Lung microvascular endothelial cell (primary cell): Measurements from ENCODE around the gene NOLC1. TPM values are rescaled to one million over a fixed set of nuclear protein-coding genes. Genes with fewer than 3 reads are reported as not detected.

ENCODE experiments used
- DNase-seq, 2 donors: peaks; one replicate each; pipeline versions ENCODE4 v3.0.0 to v3.0.0-alpha.2; 2010; ENCODE audit warnings: low read depth in 2 of 2
- total RNA-seq: library from RNA; depleted of rRNA; stranded (reverse); fragments of >200 nt; gene quantifications from 2 replicates; pipeline ENCODE4 v1.2.1, GENCODE V29; 2014

NOLC1 gene
- total RNA-seq, 1 donor from 2014 or later: 18.3 TPM

- no peak for DNase-seq
Measured at GRCh38 chr10:102121739-102122372, 30.3 kb upstream of the NOLC1 start.

- DNase-seq: no peak
Measured at GRCh38 chr10:102122450-102122849, 29.7 kb upstream of the NOLC1 start.

- no peak for DNase-seq
Measured at GRCh38 chr10:102123223-102123622, 29.0 kb upstream of the NOLC1 start.

GRCh38 chr10:102131286-102132170 lies 20.7 kb upstream of the NOLC1 start:
- peak in 1 of 2 donors; percentile 25 for DNase-seq

GRCh38 chr10:102132193-102132562 lies 20.0 kb upstream of the NOLC1 start:
- no peak for DNase-seq

- peak; percentile 100 for DNase-seq
Measured at GRCh38 chr10:102132563-102133372, 19.4 kb upstream of the NOLC1 start, which contains the start of gene PPRC1. TSS of gene PPRC1 (plus strand) at chr10:102133040. CDS start at chr10:102133069, 29 bp downstream.

- DNase-seq: peak; percentile 70 to 80
Measured at GRCh38 chr10:102133373-102134195, 18.6 kb upstream of the NOLC1 start.

- no peak for DNase-seq
Measured at GRCh38 chr10:102134416-102134815, 17.8 kb upstream of the NOLC1 start.

- DNase-seq: no peak
Measured at GRCh38 chr10:102135956-102136526, 16.1 kb upstream of the NOLC1 start.

GRCh38 chr10:102139281-102140110 lies 12.7 kb upstream of the NOLC1 start:
- DNase-seq: no peak

- no peak for DNase-seq
Measured at GRCh38 chr10:102140218-102140617, 12.0 kb upstream of the NOLC1 start.

- no peak for DNase-seq
Measured at GRCh38 chr10:102140913-102141540, 11.2 kb upstream of the NOLC1 start.

- no peak for DNase-seq
Measured at GRCh38 chr10:102141583-102142107, 10.5 kb upstream of the NOLC1 start.

- DNase-seq: no peak
Measured at GRCh38 chr10:102146971-102147428, 5.2 kb upstream of the NOLC1 start.

GRCh38 chr10:102147561-102147960 lies 4.6 kb upstream of the NOLC1 start:
- DNase-seq: no peak

- no peak for DNase-seq
Measured at GRCh38 chr10:102148275-102148674, 3.9 kb upstream of the NOLC1 start.

GRCh38 chr10:102150970-102151773 lies 1.0 kb upstream of the NOLC1 start:
- peak in 1 of 2 donors; percentile 57 for DNase-seq

- peak; percentile 31 to 45 for DNase-seq
Measured at GRCh38 chr10:102152545-102152890, 329 bp downstream of the NOLC1 start.
